Caco-2 (cell line): ENCODE data around the gene PRRX1. TPM values are rescaled to one million over a fixed set of nuclear protein-coding genes. Genes with fewer than 3 reads are reported as not detected.

Source experiments
- BruUV-seq: library from RNA; stranded (reverse); fragments of 400-500 nt; replicated peaks from 2 replicates; lab custom pipeline; 2021; lab: Mats Ljungman, UMichigan
- CTCF ChIA-PET: fragments of 300-600 bp; sonication (Branson Sonifier 250); formaldehyde crosslinking; loops from one replicate; lab custom pipeline; 2022; ENCODE audit warnings: antibody characterized with exemption; lab: Charles Lee
- POLR2A ChIA-PET: fragments of 300-600 bp; sonication (Branson Sonifier 250); formaldehyde crosslinking; loops from one replicate; lab custom pipeline; 2022; ENCODE audit warnings: antibody characterized with exemption; lab: Charles Lee
- DNase-seq, 2 experiments: peaks; one replicate each; pipeline versions ENCODE4 v3.0.0 to v3.0.0-alpha.2; 2020 to 2022
- H3K27me3 ChIP-seq: replicated peaks from 2 replicates; pipeline ENCODE4 v1.6.0; 2011; ENCODE audit warnings: low read length; ENCODE audit not compliant: control insufficient read depth, insufficient read depth
- H3K36me3 ChIP-seq: 2 replicates; pipeline ENCODE4 v1.5.1; 2011; ENCODE audit warnings: low read length; ENCODE audit not compliant: control insufficient read depth, insufficient read depth
- H3K4me1 ChIP-seq: fragments of 250-450 bp; sonication (Bioruptor Pico); 2 replicates; pipeline ENCODE4 v1.5.1; 2020; ENCODE audit warnings: mild to moderate bottlenecking
- H3K4me3 ChIP-seq: 2 replicates; pipeline ENCODE4 v1.5.1; 2011; ENCODE audit warnings: low read depth, mild to moderate bottlenecking, control low read depth, low read length
- H3K9me3 ChIP-seq: fragments of 250-450 bp; sonication (Bioruptor Pico); 2 replicates; pipeline ENCODE4 v1.5.1; 2020; ENCODE audit warnings: mild to moderate bottlenecking, moderate library complexity
- H3K27ac Mint-ChIP-seq: one replicate; pipeline ENCODE4 v1.8.0; 2022; ENCODE audit warnings: mixed read lengths; ENCODE audit not compliant: unreplicated experiment
- H3K27me3 Mint-ChIP-seq: one replicate; pipeline ENCODE4 v1.8.0; 2022; ENCODE audit warnings: mixed read lengths; ENCODE audit not compliant: insufficient read depth, unreplicated experiment
- H3K36me3 Mint-ChIP-seq: one replicate; pipeline ENCODE4 v1.8.0; 2022; ENCODE audit warnings: mild to moderate bottlenecking, mixed read lengths; ENCODE audit not compliant: insufficient read depth, unreplicated experiment
- H3K4me1 Mint-ChIP-seq: one replicate; pipeline ENCODE4 v1.8.0; 2022; ENCODE audit warnings: low read depth, mixed read lengths; ENCODE audit not compliant: unreplicated experiment
- H3K4me3 Mint-ChIP-seq: one replicate; pipeline ENCODE4 v1.8.0; 2022; ENCODE audit warnings: mild to moderate bottlenecking, moderate library complexity, mixed read lengths; ENCODE audit not compliant: unreplicated experiment
- H3K9me3 Mint-ChIP-seq: one replicate; pipeline ENCODE4 v1.8.0; 2022; ENCODE audit warnings: mixed read lengths; ENCODE audit not compliant: unreplicated experiment
- CTCF ChIP-seq, 2 experiments: fragments of 200-600 bp in 1 of 2; IDR thresholded peaks; 1 replicate in 1 of 2; 2 replicates in 1 of 2; pipeline versions ENCODE4 v1.5.1 to v1.8.0; 2011 to 2022; ENCODE audit warnings: antibody characterized with exemption in 1 of 2, control low read depth in 1 of 2, inconsistent platforms in 1 of 2, low read depth in 1 of 2, low read length in 1 of 2, mild to moderate bottlenecking in 1 of 2, moderate library complexity in 1 of 2; ENCODE audit not compliant: insufficient read depth in 1 of 2, severe bottlenecking in 1 of 2, unreplicated experiment in 1 of 2
- intact Hi-C: fragments of 100-400 bp; cut with micrococcal nuclease; formaldehyde crosslinking; loops from one replicate; pipeline ENCODE4 v1.10.0; 2022; ENCODE audit not compliant: unreplicated experiment
- total RNA-seq: library from RNA; stranded (reverse); gene quantifications from 2 replicates; pipeline ENCODE4 v1.2.3, GENCODE V29; 2022

PRRX1 gene
- total RNA-seq, 1 experiment from 2014 or later = not detected

GRCh38 chr1:170731566-170732251 is 67.8 kb downstream of the PRRX1 start:
- Mint-ChIP-seq H3K9me3 (no peaks in the 10 kb centered on the region), H3K36me3 (no peaks in the 10 kb centered on the region), H3K27me3 (peaks cover 4% of the 10 kb centered on the region), H3K4me3 (no peak overlapping the region), H3K27ac (no peak overlapping the region), H3K4me1 (no peaks in the 10 kb centered on the region)
- TF ChIP-seq CTCF (IDR thresholded peaks at IDR 0.05; ENCODE audit: insufficient read depth in 1 of 2, low read depth in 1 of 2, low read length in 1 of 2, severe bottlenecking in 1 of 2, unreplicated experiment in 1 of 2) = no peak
- H3K9me3 ChIP-seq = no peaks in the 10 kb centered on the region
- no peaks in the 10 kb centered on the region for H3K27me3 ChIP-seq
- intact Hi-C loops = no loop called here
- H3K4me1 ChIP-seq = no peaks in the 10 kb centered on the region
- H3K4me3 ChIP-seq = no peak overlapping the region
- no peak for DNase-seq
- H3K36me3 ChIP-seq = no peaks in the 10 kb centered on the region
- no TSS peak for BruUV-seq
- ChIA-PET CTCF (no interaction called here), POLR2A (no interaction called here)

GRCh38 chr1:170732252-170732588 is 68.3 kb downstream of the PRRX1 start:
- ChIA-PET POLR2A (no interaction called here), CTCF (no interaction called here)
- TF ChIP-seq CTCF (IDR thresholded peaks at IDR 0.05; ENCODE audit: insufficient read depth in 1 of 2, low read depth in 1 of 2, low read length in 1 of 2, severe bottlenecking in 1 of 2, unreplicated experiment in 1 of 2) = no peak
- no peaks in the 10 kb centered on the region for H3K36me3 ChIP-seq
- no peak overlapping the region for H3K4me3 ChIP-seq
- peaks cover 4% of the 10 kb centered on the region for H3K27me3 Mint-ChIP-seq
- H3K4me1 Mint-ChIP-seq = no peaks in the 10 kb centered on the region
- DNase-seq = no peak
- H3K4me1 ChIP-seq = no peaks in the 10 kb centered on the region
- H3K9me3 ChIP-seq = no peaks in the 10 kb centered on the region
- no TSS peak for BruUV-seq
- no peak overlapping the region for H3K27ac Mint-ChIP-seq
- intact Hi-C loops = no loop called here
- H3K36me3 Mint-ChIP-seq = no peaks in the 10 kb centered on the region
- no peaks in the 10 kb centered on the region for H3K27me3 ChIP-seq
- H3K9me3 Mint-ChIP-seq = no peaks in the 10 kb centered on the region
- H3K4me3 Mint-ChIP-seq = no peak overlapping the region

- no peak overlapping the region for H3K4me3 ChIP-seq
- ChIA-PET POLR2A (no interaction called here), CTCF (no interaction called here)
- Mint-ChIP-seq H3K36me3 (no peaks in the 10 kb centered on the region), H3K27ac (no peak overlapping the region), H3K4me3 (no peak overlapping the region), H3K9me3 (no peaks in the 10 kb centered on the region), H3K4me1 (no peaks in the 10 kb centered on the region), H3K27me3 (peaks cover 3% of the 10 kb centered on the region)
- no peaks in the 10 kb centered on the region for H3K4me1 ChIP-seq
- intact Hi-C loops = no loop called here
- no peaks in the 10 kb centered on the region for H3K27me3 ChIP-seq
- H3K9me3 ChIP-seq = no peaks in the 10 kb centered on the region
- BruUV-seq = no TSS peak
- TF ChIP-seq CTCF (IDR thresholded peaks at IDR 0.05; ENCODE audit: insufficient read depth in 1 of 2, low read depth in 1 of 2, low read length in 1 of 2, severe bottlenecking in 1 of 2, unreplicated experiment in 1 of 2) = no peak
- H3K36me3 ChIP-seq = no peaks in the 10 kb centered on the region
- DNase-seq = no peak
Observed at GRCh38 chr1:170734412-170735175, 70.7 kb downstream of the PRRX1 start.
